Measurements from ENCODE around the gene HYLS1. TPM values are rescaled to one million over a fixed set of nuclear protein-coding genes. Genes with fewer than 3 reads are reported as not detected.

Gene HYLS1
- total and polyA plus RNA-seq, 9 of the 15 experiments (the other 6 are each of a cell fraction or from before 2014, with no cell fraction given) = 2.7 to 8.2 (median 4.8) TPM

- no peak for TF ChIP-seq E2F3 (CRISPR knock-in tag; IDR thresholded peaks at IDR 0.05)
- TF ChIP-seq SAP30 (IDR thresholded peaks at IDR 0.05; ENCODE audit: borderline replicate concordance, insufficient read depth, low read depth, low read length, poor library complexity, severe bottlenecking) = no peak
- TF ChIP-seq WHSC1 (IDR thresholded peaks at IDR 0.05; ENCODE audit: low read length) = no peak
- no peak for TF ChIP-seq RAD21 (CRISPR knock-in tag; conservative IDR thresholded peaks at IDR 0.05 in 1 of 2, IDR thresholded peaks at IDR 0.05 in 1 of 2)
- no peak for TF ChIP-seq HMGXB4 (CRISPR knock-in tag; IDR thresholded peaks at IDR 0.05)
Measured at GRCh38 chr11:125932301-125932700, 44.8 kb downstream of the HYLS1 start (continued).

GRCh38 chr11:125933030-125933813 is 45.8 kb downstream of the HYLS1 start:
- CTCF ChIA-PET (ENCODE audit: low intra/inter-chr PET ratio) = no interaction called here
- Histone ChIP-seq H3K9ac (ENCODE audit: insufficient read depth in 1 of 2, low read depth in 2 of 2, low read length in 2 of 2) (no peak overlapping the region), H3K27ac (ENCODE audit: extremely low read depth, low read depth, low read length) (peak overlapping the region; percentile 53; the same call in 1 of the 3 replicates), H3K4me3 (no peak overlapping the region), H3K79me2 (ENCODE audit: control insufficient read depth, insufficient read depth, low read length) (no peaks in the 10 kb centered on the region), H3K9me3 (replicated peaks; ENCODE audit: control insufficient read depth, insufficient read depth, low read depth, low read length) (no peaks in the 10 kb centered on the region), H3K4me2 (ENCODE audit: insufficient read depth, low read length) (no peak overlapping the region; the same call in 1 of the 2 replicates), H3K9me1 (ENCODE audit: control insufficient read depth, insufficient read depth, low read length) (no peaks in the 10 kb centered on the region), H3K4me1 (replicated peaks in 1 of 2; ENCODE audit: control insufficient read depth in 2 of 2, insufficient read depth in 2 of 2, low read length in 2 of 2) (peaks cover 4 to 9% of the 10 kb centered on the region in 2 experiments; a peak in 4 of 5 replicates), H3K27me3 (ENCODE audit: control insufficient read depth in 2 of 2, insufficient read depth in 2 of 2, low read length in 2 of 2) (peaks cover 2 to 9% of the 10 kb centered on the region in 2 experiments; a peak in 2 of 5 replicates), H4K20me1 (replicated peaks; ENCODE audit: control insufficient read depth, insufficient read depth, low read length) (no peaks in the 10 kb centered on the region), H3K36me3 (ENCODE audit: control insufficient read depth, insufficient read depth, low read length) (no peaks in the 10 kb centered on the region), H2AFZ (ENCODE audit: low read depth, low read length) (peak overlapping the region; percentile 72)
- POLR2A ChIA-PET = no interaction called here
- intact Hi-C loops (cut with micrococcal nuclease) = no loop called here
- ATAC-seq (peak; percentile 62), DNase-seq (ENCODE audit: extremely low read depth in 1 of 4, low spot score in 3 of 4) (peak in 2 of 4 experiments; percentile 29 to 44), FAIRE-seq (no peak)
- WGBS (ENCODE audit: insufficient coverage, low coverage, missing lambda C conversion rate) = 19% methylated on average over 12 of the region's 12 CpGs
- BruUV-seq (replicated peaks) = no TSS peak
- in situ Hi-C loops (cut with MboI) = no loop called here
- no peak for TF ChIP-seq ZNF740 (CRISPR knock-in tag; IDR thresholded peaks at IDR 0.05)
- TF ChIP-seq ZNF740 (tag; IDR thresholded peaks at IDR 0.05) = 0 out of 4 replicates have a peak, but pooled peaks of 1 of the 2 experiments have one; percentile 35
- 0 out of 2 replicates have a peak, but pooled peaks have one; percentile 29 for TF ChIP-seq TAF7 (tag; IDR thresholded peaks at IDR 0.05)
- TF ChIP-seq ETV1 (tag; conservative IDR thresholded peaks at IDR 0.05; ENCODE audit: low read depth) = no peak
- TF ChIP-seq GTF2A2 (tag; IDR thresholded peaks at IDR 0.05) = no peak
- TF ChIP-seq MEF2D (tag; conservative IDR thresholded peaks at IDR 0.05; ENCODE audit: low read depth) = peak; percentile 71
- TF ChIP-seq CBFA2T3 (IDR thresholded peaks at IDR 0.05) = 0 out of 2 replicates have a peak, but pooled peaks have one; percentile 20
- TF ChIP-seq BRD4 (IDR thresholded peaks at IDR 0.05) = no peak
- no peak for TF ChIP-seq KDM1A (IDR thresholded peaks at IDR 0.05)
- TF ChIP-seq NR2C1 (IDR thresholded peaks at IDR 0.05) = no peak
- TF ChIP-seq NR2C1 (tag; IDR thresholded peaks at IDR 0.05) = peak; percentile 49; the same call in 1 of the 2 replicates
- no peak for TF ChIP-seq TEAD1 (CRISPR knock-in tag; IDR thresholded peaks at IDR 0.05)
- TF ChIP-seq NFRKB (IDR thresholded peaks at IDR 0.05; ENCODE audit: low read depth) = 0 out of 2 replicates have a peak, but pooled peaks have one; percentile 41
- TF ChIP-seq SNRNP70 (optimal IDR thresholded peaks at IDR 0.05; ENCODE audit: low read depth, low read length) = no peak
- no peak for TF ChIP-seq NUFIP1 (IDR thresholded peaks at IDR 0.05; ENCODE audit: partially characterized antibody)

Measured in K562 (cell line).